Adrenal gland (tissue), 5 donors: ENCODE data around the gene ARL6IP6.

ENCODE experiments used
- CTCF ChIP-seq, 6 experiments: fragments of 450-650 bp in 4 of 6; fragments of 200-600 bp in 2 of 6; sonication (generic) in 1 of 6; IDR thresholded peaks; 1 replicate in 5 of 6; 2 replicates in 1 of 6; pipeline versions ENCODE4 v1.5.1 to v1.8.0; 2016 to 2021; ENCODE audit warnings: antibody characterized with exemption in 6 of 6, mild to moderate bottlenecking in 2 of 6, moderate library complexity in 1 of 6
- POLR2A ChIP-seq, 2 donors: fragments of 450-650 bp; IDR thresholded peaks; one replicate each; pipeline ENCODE4 v1.6.1; 2017; ENCODE audit warnings: antibody characterized with exemption in 2 of 2, mild to moderate bottlenecking in 2 of 2, moderate library complexity in 1 of 2
- donor health status: DM: no; HTN: no; CAD: no.

DNA sequence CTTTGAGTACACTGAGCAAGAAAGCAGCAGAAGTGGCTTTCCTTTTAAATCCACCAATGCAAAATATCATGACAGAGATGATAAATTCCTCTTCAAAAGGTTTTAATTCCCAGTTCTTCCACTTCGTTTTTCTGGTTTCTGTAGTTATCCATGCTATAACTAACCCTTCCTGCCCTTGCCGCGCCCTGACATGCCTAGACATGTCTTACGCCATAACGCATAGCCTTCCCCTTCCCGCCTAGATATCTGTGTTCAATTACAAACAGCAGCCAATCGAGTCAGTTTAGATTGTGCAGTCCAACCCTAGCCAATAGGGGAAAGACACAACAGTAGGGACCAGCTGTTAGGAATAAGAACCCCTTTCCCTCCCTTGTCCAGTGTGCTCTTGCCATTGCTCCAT is 17.2 kb upstream of the ARL6IP6 start:
- TF ChIP-seq CTCF (IDR thresholded peaks at IDR 0.05) = no peak
- no peak for TF ChIP-seq POLR2A (IDR thresholded peaks at IDR 0.05)
